ENCODE measurements around the gene JARID2. TPM values are rescaled to one million over a fixed set of nuclear protein-coding genes. Genes with fewer than 3 reads are reported as not detected.
A peak's percentile ranks its signal among the peaks of the same experiment; 100 is the strongest.

Gene JARID2
- total and polyA plus RNA-seq, 9 of the 15 experiments (the other 6 are each of a cell fraction or from before 2014, with no cell fraction given) = 5.0 to 29.0 (median 15.6) TPM

DNA sequence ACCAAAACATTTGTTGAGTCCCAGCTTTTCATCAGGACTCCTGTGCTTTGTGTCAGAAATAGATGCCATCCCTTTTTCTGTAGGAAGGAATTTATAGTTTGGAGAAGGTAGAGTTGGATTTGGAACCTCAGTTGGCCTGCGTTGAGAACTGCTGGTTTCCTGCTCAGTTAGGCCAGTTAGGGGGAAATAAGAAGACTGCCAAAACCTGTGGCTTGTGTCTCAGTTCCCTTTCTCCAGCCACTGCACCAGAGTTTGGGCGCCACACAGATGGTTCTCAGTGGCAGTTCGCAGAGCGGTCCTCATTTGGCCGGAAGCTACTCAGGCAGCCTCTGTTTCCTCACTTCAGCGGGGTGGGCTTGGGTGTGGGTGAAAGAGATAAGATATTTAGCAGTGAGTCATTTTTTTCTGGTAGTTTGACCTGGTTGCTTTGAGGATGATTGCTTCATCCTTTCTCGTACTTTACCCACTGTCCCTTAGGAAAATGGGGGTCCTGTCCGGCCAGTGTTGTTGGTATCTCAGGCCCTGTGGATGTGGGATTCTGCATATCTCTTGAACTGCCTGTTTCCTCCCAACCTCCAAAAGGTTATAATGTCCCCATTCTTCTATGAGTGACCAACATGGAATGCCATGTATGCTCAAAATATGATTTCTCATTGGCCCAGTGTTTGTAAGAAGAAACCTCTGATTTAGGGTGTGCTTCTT, 53.7 kb downstream of the JARID2 start (continued):
- TF ChIP-seq, protein P1, sequence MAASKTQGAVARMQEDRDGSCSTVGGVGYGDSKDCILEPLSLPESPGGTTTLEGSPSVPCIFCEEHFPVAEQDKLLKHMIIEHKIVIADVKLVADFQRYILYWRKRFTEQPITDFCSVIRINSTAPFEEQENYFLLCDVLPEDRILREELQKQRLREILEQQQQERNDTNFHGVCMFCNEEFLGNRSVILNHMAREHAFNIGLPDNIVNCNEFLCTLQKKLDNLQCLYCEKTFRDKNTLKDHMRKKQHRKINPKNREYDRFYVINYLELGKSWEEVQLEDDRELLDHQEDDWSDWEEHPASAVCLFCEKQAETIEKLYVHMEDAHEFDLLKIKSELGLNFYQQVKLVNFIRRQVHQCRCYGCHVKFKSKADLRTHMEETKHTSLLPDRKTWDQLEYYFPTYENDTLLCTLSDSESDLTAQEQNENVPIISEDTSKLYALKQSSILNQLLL (CRISPR knock-in tag; IDR thresholded peaks at IDR 0.05; ENCODE audit: borderline replicate concordance) = no peak
- TF ChIP-seq ZNF668 (CRISPR knock-in tag; IDR thresholded peaks at IDR 0.05) (no peak), ZNF3 (CRISPR knock-in tag; IDR thresholded peaks at IDR 0.05) (no peak), POLR2H (tag; IDR thresholded peaks at IDR 0.05; ENCODE audit: low read depth) (no peak), IFI16 (CRISPR knock-in tag; IDR thresholded peaks at IDR 0.05) (no peak), ZBTB17 (CRISPR knock-in tag; IDR thresholded peaks at IDR 0.05) (peak; percentile 36; the same call in 1 of the 2 replicates), SNRNP70 (optimal IDR thresholded peaks at IDR 0.05; ENCODE audit: low read depth, low read length) (no peak), MYBL2 (IDR thresholded peaks at IDR 0.05; ENCODE audit: low read depth) (no peak), MYBL2 (CRISPR knock-in tag; IDR thresholded peaks at IDR 0.05; ENCODE audit: borderline replicate concordance) (no peak), SLC30A9 (CRISPR knock-in tag; IDR thresholded peaks at IDR 0.05) (no peak), NFXL1 (CRISPR knock-in tag; IDR thresholded peaks at IDR 0.05) (no peak), HMBOX1 (IDR thresholded peaks at IDR 0.05) (peak; percentile 98), SP2 (IDR thresholded peaks at IDR 0.05; ENCODE audit: extremely low read depth, low read depth, low read length, poor library complexity, severe bottlenecking) (no peak), MTF1 (CRISPR knock-in tag; IDR thresholded peaks at IDR 0.05; ENCODE audit: borderline replicate concordance) (no peak), MCM3 (IDR thresholded peaks at IDR 0.05) (no peak), ZNF134 (CRISPR knock-in tag; conservative IDR thresholded peaks at IDR 0.05) (0 out of 2 replicates have a peak, but pooled peaks have one; percentile 20), ZNF24 (IDR thresholded peaks at IDR 0.05) (peak; percentile 48), RBM25 (IDR thresholded peaks at IDR 0.05; ENCODE audit: low read depth, low read length, severe bottlenecking) (no peak), ZNF224 (CRISPR knock-in tag; IDR thresholded peaks at IDR 0.05) (no peak), SRSF1 (IDR thresholded peaks at IDR 0.05; ENCODE audit: low read depth, low read length) (no peak)
- TF ChIP-seq, protein P2, sequence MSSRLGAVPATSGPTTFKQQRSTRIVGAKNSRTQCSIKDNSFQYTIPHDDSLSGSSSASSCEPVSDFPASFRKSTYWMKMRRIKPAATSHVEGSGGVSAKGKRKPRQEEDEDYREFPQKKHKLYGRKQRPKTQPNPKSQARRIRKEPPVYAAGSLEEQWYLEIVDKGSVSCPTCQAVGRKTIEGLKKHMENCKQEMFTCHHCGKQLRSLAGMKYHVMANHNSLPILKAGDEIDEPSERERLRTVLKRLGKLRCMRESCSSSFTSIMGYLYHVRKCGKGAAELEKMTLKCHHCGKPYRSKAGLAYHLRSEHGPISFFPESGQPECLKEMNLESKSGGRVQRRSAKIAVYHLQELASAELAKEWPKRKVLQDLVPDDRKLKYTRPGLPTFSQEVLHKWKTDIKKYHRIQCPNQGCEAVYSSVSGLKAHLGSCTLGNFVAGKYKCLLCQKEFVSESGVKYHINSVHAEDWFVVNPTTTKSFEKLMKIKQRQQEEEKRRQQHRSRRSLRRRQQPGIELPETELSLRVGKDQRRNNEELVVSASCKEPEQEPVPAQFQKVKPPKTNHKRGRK (tag; IDR thresholded peaks at IDR 0.05) = no peak
- TF ChIP-seq, protein P3, sequence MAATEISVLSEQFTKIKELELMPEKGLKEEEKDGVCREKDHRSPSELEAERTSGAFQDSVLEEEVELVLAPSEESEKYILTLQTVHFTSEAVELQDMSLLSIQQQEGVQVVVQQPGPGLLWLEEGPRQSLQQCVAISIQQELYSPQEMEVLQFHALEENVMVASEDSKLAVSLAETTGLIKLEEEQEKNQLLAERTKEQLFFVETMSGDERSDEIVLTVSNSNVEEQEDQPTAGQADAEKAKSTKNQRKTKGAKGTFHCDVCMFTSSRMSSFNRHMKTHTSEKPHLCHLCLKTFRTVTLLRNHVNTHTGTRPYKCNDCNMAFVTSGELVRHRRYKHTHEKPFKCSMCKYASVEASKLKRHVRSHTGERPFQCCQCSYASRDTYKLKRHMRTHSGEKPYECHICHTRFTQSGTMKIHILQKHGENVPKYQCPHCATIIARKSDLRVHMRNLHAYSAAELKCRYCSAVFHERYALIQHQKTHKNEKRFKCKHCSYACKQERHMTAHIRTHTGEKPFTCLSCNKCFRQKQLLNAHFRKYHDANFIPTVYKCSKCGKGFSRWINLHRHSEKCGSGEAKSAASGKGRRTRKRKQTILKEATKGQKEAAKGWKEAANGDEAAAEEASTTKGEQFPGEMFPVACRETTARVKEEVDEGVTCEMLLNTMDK (IDR thresholded peaks at IDR 0.05; ENCODE audit: borderline replicate concordance, insufficient read depth, low read depth, low read length, poor library complexity, severe bottlenecking) = no peak

Data from K562 (cell line).